K562 (cell line): Measurements from ENCODE around the gene SENP3.

Experiments used
- ARNT ChIP-seq, 2 experiments: fragments of 450-650 bp; IDR thresholded peaks; 2 replicates each; pipeline ENCODE4 v1.6.1; 2016; ENCODE audit warnings: mild to moderate bottlenecking in 1 of 2
- FOXJ3 ChIP-seq: sonication (generic); formaldehyde crosslinking; IDR thresholded peaks from 2 replicates; pipeline ENCODE4 v1.4.0; 2020; ENCODE audit warnings: mild to moderate bottlenecking, missing genetic modification reagents
- HCFC1 ChIP-seq: IDR thresholded peaks from 2 replicates; pipeline ENCODE4 v1.6.1; 2012; ENCODE audit warnings: low read depth, low read length, improper control_type of control experiment
- MAX ChIP-seq: sonication (generic); formaldehyde crosslinking; IDR thresholded peaks from 2 replicates; pipeline ENCODE4 v1.9.0; 2022; ENCODE audit warnings: mild to moderate bottlenecking, missing genetic modification reagents
- NFATC3 ChIP-seq: fragments of 450-650 bp; IDR thresholded peaks from 2 replicates; pipeline ENCODE4 v1.6.1; 2017; ENCODE audit warnings: mild to moderate bottlenecking
- SPI1 ChIP-seq: IDR thresholded peaks from 2 replicates; pipeline ENCODE4 v1.6.1; 2011; ENCODE audit warnings: low read depth, low read length, control low read depth, borderline replicate concordance
- TF ChIP-seq, protein P1 (sequence below), 3 experiments: IDR thresholded peaks in 2 of 3; conservative IDR thresholded peaks in 1 of 3; 2 replicates each; pipeline ENCODE4 v1.5.1; 2011 to 2012; ENCODE audit warnings: low read length in 3 of 3, mild to moderate bottlenecking in 3 of 3, control low read depth in 2 of 3, improper control_type of control experiment in 1 of 3, inconsistent platforms in 1 of 3, low read depth in 1 of 3, mixed read lengths in 1 of 3, moderate library complexity in 1 of 3; ENCODE audit not compliant: insufficient read depth in 2 of 3
- TF ChIP-seq, protein P2 (sequence below): sonication (generic); formaldehyde crosslinking; IDR thresholded peaks from 2 replicates; pipeline ENCODE4 v1.8.1; 2023; ENCODE audit warnings: mild to moderate bottlenecking, missing genetic modification reagents

- no peak for TF ChIP-seq HCFC1
- TF ChIP-seq FOXJ3 (CRISPR knock-in tag): no peak
- no peak for TF ChIP-seq ARNT (IDR thresholded peaks at IDR 0.05)
- no peak for TF ChIP-seq MAX (CRISPR knock-in tag)
- no peak for TF ChIP-seq SPI1
- no peak for TF ChIP-seq NFATC3
- TF ChIP-seq, protein P1, sequence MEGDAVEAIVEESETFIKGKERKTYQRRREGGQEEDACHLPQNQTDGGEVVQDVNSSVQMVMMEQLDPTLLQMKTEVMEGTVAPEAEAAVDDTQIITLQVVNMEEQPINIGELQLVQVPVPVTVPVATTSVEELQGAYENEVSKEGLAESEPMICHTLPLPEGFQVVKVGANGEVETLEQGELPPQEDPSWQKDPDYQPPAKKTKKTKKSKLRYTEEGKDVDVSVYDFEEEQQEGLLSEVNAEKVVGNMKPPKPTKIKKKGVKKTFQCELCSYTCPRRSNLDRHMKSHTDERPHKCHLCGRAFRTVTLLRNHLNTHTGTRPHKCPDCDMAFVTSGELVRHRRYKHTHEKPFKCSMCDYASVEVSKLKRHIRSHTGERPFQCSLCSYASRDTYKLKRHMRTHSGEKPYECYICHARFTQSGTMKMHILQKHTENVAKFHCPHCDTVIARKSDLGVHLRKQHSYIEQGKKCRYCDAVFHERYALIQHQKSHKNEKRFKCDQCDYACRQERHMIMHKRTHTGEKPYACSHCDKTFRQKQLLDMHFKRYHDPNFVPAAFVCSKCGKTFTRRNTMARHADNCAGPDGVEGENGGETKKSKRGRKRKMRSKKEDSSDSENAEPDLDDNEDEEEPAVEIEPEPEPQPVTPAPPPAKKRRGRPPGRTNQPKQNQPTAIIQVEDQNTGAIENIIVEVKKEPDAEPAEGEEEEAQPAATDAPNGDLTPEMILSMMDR (IDR thresholded peaks at IDR 0.05 in 2 of 3, conservative IDR thresholded peaks at IDR 0.05 in 1 of 3; ENCODE audit: insufficient read depth in 2 of 3, low read depth in 1 of 3, low read length in 3 of 3): no peak
- TF ChIP-seq, protein P2, sequence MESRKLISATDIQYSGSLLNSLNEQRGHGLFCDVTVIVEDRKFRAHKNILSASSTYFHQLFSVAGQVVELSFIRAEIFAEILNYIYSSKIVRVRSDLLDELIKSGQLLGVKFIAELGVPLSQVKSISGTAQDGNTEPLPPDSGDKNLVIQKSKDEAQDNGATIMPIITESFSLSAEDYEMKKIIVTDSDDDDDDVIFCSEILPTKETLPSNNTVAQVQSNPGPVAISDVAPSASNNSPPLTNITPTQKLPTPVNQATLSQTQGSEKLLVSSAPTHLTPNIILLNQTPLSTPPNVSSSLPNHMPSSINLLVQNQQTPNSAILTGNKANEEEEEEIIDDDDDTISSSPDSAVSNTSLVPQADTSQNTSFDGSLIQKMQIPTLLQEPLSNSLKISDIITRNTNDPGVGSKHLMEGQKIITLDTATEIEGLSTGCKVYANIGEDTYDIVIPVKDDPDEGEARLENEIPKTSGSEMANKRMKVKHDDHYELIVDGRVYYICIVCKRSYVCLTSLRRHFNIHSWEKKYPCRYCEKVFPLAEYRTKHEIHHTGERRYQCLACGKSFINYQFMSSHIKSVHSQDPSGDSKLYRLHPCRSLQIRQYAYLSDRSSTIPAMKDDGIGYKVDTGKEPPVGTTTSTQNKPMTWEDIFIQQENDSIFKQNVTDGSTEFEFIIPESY: peak; percentile 93
Observed at GRCh38 chr17:7589204-7589868, 27.6 kb downstream of the SENP3 start.
